ENCODE results near the gene ADSS1.
A peak's percentile ranks its signal among the peaks of the same experiment; 100 is the strongest.
"Not testable (repeated sequence)": the region's sequence is repeated elsewhere in the genome, so short reads cannot be mapped to it uniquely, and the experiment has no call there.

ADSS1 gene

DNA sequence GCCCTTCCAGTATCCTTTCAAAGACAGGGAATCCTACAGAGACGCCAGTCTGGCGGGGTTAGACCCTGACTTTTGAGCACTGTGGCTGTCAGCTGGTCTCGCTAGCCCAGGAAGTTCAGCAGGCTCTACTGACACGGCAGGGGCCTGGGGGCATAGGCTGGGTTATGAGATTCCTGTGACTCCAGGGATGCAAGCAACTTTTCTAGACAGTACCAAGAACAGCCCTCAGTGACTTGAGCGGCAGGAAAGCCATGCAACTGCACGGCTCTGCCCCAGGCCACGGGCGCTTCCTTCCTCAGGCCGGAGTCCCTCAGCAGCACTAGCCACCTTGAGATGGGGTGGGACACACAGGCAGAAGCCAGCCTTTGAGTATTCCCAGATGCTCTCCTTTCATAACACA lies 23.8 kb downstream of the ADSS1 start:
- Histone ChIP-seq H3K9me3 (no peaks in the 10 kb centered on the region), H3K4me1 (ENCODE audit: control insufficient read depth in 1 of 2, insufficient read depth in 1 of 2, low read depth in 1 of 2, low read length in 1 of 2) (peaks cover 6% of the 10 kb centered on the region in 2 experiments), H3K4me3 (ENCODE audit: low read depth in 1 of 2, low read length in 1 of 2) (no peak overlapping the region), H3K36me3 (no peaks in the 10 kb centered on the region), H3K27me3 (no peaks in the 10 kb centered on the region), H3K27ac (no peak overlapping the region)
- TF ChIP-seq, protein P1, sequence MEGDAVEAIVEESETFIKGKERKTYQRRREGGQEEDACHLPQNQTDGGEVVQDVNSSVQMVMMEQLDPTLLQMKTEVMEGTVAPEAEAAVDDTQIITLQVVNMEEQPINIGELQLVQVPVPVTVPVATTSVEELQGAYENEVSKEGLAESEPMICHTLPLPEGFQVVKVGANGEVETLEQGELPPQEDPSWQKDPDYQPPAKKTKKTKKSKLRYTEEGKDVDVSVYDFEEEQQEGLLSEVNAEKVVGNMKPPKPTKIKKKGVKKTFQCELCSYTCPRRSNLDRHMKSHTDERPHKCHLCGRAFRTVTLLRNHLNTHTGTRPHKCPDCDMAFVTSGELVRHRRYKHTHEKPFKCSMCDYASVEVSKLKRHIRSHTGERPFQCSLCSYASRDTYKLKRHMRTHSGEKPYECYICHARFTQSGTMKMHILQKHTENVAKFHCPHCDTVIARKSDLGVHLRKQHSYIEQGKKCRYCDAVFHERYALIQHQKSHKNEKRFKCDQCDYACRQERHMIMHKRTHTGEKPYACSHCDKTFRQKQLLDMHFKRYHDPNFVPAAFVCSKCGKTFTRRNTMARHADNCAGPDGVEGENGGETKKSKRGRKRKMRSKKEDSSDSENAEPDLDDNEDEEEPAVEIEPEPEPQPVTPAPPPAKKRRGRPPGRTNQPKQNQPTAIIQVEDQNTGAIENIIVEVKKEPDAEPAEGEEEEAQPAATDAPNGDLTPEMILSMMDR (IDR thresholded peaks at IDR 0.05): no peak

- TF ChIP-seq, protein P1 (IDR thresholded peaks at IDR 0.05): no peak
- Histone ChIP-seq H3K4me1 (ENCODE audit: control insufficient read depth in 1 of 2, insufficient read depth in 1 of 2, low read depth in 1 of 2, low read length in 1 of 2) (peaks cover 15 to 18% of the 10 kb centered on the region in 2 experiments), H3K9me3 (no peaks in the 10 kb centered on the region), H3K27ac (no peak overlapping the region), H3K36me3 (no peaks in the 10 kb centered on the region), H3K27me3 (no peaks in the 10 kb centered on the region), H3K4me3 (ENCODE audit: low read depth in 1 of 2, low read length in 1 of 2) (no peak overlapping the region)
These were observed 25.2 kb downstream of the ADSS1 start for GRCh38 chr14:104749111-104749649.

- TF ChIP-seq, protein P1 (IDR thresholded peaks at IDR 0.05): no peak
- H3K9me3 ChIP-seq: no peaks in the 10 kb centered on the region
- H3K4me1 ChIP-seq (ENCODE audit: control insufficient read depth in 1 of 2, insufficient read depth in 1 of 2, low read depth in 1 of 2, low read length in 1 of 2): peaks cover 20% of the 10 kb centered on the region in 2 experiments
- H3K4me3 ChIP-seq (ENCODE audit: low read depth in 1 of 2, low read length in 1 of 2): no peak overlapping the region
- peaks cover under 1% of the 10 kb centered on the region for H3K36me3 ChIP-seq
- no peak overlapping the region for H3K27ac ChIP-seq
- no peaks in the 10 kb centered on the region for H3K27me3 ChIP-seq
These were observed 26.2 kb downstream of the ADSS1 start for GRCh38 chr14:104750056-104750752.

DNA sequence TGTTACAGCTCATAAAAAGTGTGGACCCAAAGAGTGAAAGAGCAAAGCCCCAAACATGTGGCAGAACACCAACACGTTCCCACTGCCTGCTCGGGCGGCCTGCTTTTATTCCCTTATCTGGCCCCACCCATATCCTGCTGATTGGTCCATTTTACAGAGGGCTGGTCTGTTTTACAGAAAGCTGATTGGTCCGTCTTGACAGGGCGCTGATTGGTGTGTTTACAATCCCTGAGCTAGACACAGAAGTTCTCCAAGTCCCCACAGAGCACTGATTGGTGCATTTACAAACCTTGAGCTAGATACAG lies 26.7 kb downstream of the ADSS1 start:
- H3K9me3 ChIP-seq; H3K27me3 ChIP-seq; H3K4me3 ChIP-seq (ENCODE audit: low read depth in 1 of 2, low read length in 1 of 2); H3K36me3 ChIP-seq; H3K27ac ChIP-seq: not testable (repeated sequence)
- peaks cover 20% of the 10 kb centered on the region in 2 experiments for H3K4me1 ChIP-seq (ENCODE audit: control insufficient read depth in 1 of 2, insufficient read depth in 1 of 2, low read depth in 1 of 2, low read length in 1 of 2)

DNA sequence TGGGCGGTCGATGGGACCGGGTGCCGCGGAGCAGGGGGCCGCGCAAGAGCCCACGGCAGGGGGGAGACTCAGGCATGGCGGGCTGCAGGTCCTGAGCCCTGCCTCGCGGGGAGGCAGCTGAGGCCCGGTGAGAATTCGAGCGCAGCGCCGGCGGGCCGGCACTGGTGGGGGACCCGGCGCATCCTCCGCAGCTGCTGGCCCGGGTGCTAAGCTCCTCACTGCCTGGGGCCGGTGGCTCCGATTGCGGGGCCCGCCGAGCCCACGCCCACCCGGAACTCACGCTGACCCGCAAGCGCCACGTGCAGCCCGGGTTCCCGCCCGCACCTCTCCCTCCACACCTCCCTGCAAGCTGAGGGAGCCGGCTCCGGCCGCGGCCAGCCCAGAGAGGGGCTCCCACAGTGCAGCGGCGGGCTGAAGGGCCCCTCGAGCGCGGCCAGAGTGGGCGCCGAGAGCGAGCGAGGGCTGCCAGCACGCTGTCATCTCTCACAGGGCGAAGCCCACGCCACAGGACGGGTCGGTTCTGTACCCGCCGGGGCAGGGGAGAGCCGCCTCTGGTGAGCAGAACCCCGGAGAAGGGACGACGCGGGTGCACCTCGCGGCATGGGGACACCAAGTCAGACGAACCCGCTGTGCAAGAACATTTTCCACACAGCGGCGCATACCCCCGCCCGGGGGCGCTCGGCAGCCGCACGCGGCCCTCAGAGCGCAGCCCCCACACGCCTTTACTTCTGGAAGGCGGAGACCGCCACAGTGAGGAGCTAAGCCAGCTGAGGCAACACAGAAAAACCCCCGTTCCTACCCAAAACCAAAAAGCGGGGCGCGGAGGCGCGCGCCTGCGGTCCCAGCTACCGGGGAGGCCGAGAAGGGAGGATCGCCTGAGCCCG lies 27.8 kb downstream of the ADSS1 start:
- no peaks in the 10 kb centered on the region for H3K27me3 ChIP-seq
- H3K27ac ChIP-seq: peak overlapping the region; percentile 78
- TF ChIP-seq, protein P1 (IDR thresholded peaks at IDR 0.05): no peak
- peaks cover 16% of the 10 kb centered on the region for H3K36me3 ChIP-seq
- H3K4me1 ChIP-seq (ENCODE audit: control insufficient read depth in 1 of 2, insufficient read depth in 1 of 2, low read depth in 1 of 2, low read length in 1 of 2): peaks cover 20% of the 10 kb centered on the region in 2 experiments
- peak overlapping the region; percentile 79 to 87 for H3K4me3 ChIP-seq (ENCODE audit: low read depth in 1 of 2, low read length in 1 of 2)
- H3K9me3 ChIP-seq: no peaks in the 10 kb centered on the region

DNA sequence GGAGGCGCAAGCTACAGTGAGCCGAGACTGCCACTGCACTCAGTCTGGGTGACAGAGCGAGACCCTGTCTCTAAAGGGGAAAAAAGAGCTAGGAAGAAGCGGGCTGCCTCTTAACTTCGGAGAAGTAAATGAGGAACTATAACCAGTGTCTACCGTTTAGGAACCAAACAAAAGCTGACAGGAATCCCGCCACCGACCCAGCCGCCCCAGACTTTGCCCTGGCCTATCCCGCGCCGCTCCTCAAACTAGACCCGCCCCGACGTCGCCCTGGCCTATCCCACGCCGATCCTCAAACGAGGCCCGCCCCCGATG lies 28.4 kb downstream of the ADSS1 start:
- peak overlapping the region; percentile 78 for H3K27ac ChIP-seq
- TF ChIP-seq, protein P1 (IDR thresholded peaks at IDR 0.05): no peak
- H3K27me3 ChIP-seq: no peaks in the 10 kb centered on the region
- peak overlapping the region; percentile 79 to 87 for H3K4me3 ChIP-seq (ENCODE audit: low read depth in 1 of 2, low read length in 1 of 2)
- H3K4me1 ChIP-seq (ENCODE audit: control insufficient read depth in 1 of 2, insufficient read depth in 1 of 2, low read depth in 1 of 2, low read length in 1 of 2): peaks cover 20% of the 10 kb centered on the region in 2 experiments
- H3K36me3 ChIP-seq: peaks cover 22% of the 10 kb centered on the region
- no peaks in the 10 kb centered on the region for H3K9me3 ChIP-seq
